OCI-LY3 (cell line): Measurements from ENCODE around the gene HLA-C.

Source experiments
- CTCF ChIP-seq: fragments of 200-600, 300-600 bp; sonication (generic); IDR thresholded peaks from 2 replicates; pipeline ENCODE4 v1.5.1; 2014; ENCODE audit warnings: antibody characterized with exemption, low read length, low read depth
- EZH2phosphoT487 ChIP-seq: fragments of 200-600 bp; shearing (Covaris generic); IDR thresholded peaks from 2 replicates; pipeline ENCODE4 v1.6.1; 2018; ENCODE audit warnings: antibody characterized with exemption, mixed run types, low read depth

DNA sequence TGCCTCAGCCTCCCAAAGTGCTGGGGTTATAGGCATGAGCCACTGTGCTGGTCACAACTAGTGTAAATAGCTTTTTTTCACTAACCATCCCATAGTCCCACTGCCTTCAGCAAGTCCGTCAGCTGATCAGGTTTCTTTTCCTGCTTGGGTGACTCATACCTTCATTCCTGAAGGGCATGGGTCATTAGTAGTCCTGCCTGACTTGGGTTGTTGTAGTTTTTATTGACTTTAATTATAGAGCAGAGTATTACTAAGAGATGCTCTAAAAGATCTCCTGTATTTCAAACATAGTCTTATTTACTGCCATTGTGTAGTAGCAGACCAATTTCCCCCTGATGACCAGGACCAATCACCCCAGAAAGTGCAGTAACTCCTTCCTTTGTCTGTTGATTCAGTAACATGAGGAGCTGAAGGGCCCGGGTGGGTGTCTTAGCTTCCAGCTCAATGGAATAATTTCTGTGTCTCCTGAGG lies 25.8 kb downstream of the HLA-C start:
- TF ChIP-seq CTCF, result no peak
- no peak for TF ChIP-seq EZH2phosphoT487
